GM19099 (cell line): Measurements from ENCODE around the gene SCN2A.

Experiments used
- POLR2A ChIP-seq: IDR thresholded peaks from 3 replicates; pipeline ENCODE4 v1.6.1; 2011; ENCODE audit warnings: low read depth; ENCODE audit not compliant: insufficient read length; ENCODE audit errors: extremely low read depth

The SCN2A gene

GRCh38 chr2:165369131-165369897, 130.1 kb downstream of the SCN2A start:
- TF ChIP-seq POLR2A = no peak

GRCh38 chr2:165369898-165370296, 130.7 kb downstream of the SCN2A start:
- no peak for TF ChIP-seq POLR2A

GRCh38 chr2:165371356-165371755, 132.1 kb downstream of the SCN2A start:
- no peak for TF ChIP-seq POLR2A

- no peak for TF ChIP-seq POLR2A
These were observed 134.2 kb downstream of the SCN2A start for GRCh38 chr2:165373278-165374010.

- no peak for TF ChIP-seq POLR2A
These were observed 137.4 kb downstream of the SCN2A start for GRCh38 chr2:165376571-165376975.

- no peak for TF ChIP-seq POLR2A
These were observed 143.1 kb downstream of the SCN2A start for GRCh38 chr2:165382362-165382761.

- TF ChIP-seq POLR2A = no peak
These were observed 151.7 kb downstream of the SCN2A start for GRCh38 chr2:165390875-165391274.

- TF ChIP-seq POLR2A = no peak
These were observed 152.6 kb downstream of the SCN2A start for GRCh38 chr2:165391791-165392190.

GRCh38 chr2:165401285-165401852, 162.2 kb downstream of the SCN2A start:
- no peak for TF ChIP-seq POLR2A

GRCh38 chr2:165402162-165402561, 162.9 kb downstream of the SCN2A start:
- no peak for TF ChIP-seq POLR2A

GRCh38 chr2:165406173-165406572, 167.0 kb downstream of the SCN2A start:
- TF ChIP-seq POLR2A = no peak

GRCh38 chr2:165407466-165407865, 168.3 kb downstream of the SCN2A start:
- TF ChIP-seq POLR2A = no peak

- no peak for TF ChIP-seq POLR2A
These were observed 169.0 kb downstream of the SCN2A start for GRCh38 chr2:165408186-165408585.

GRCh38 chr2:165410276-165410675, 171.1 kb downstream of the SCN2A start:
- TF ChIP-seq POLR2A = no peak

GRCh38 chr2:165414187-165414586, 175.0 kb downstream of the SCN2A start:
- TF ChIP-seq POLR2A = no peak

- TF ChIP-seq POLR2A = no peak
These were observed 177.8 kb downstream of the SCN2A start for GRCh38 chr2:165417009-165417408.
